Right hindlimb (tissue), 1 donor: ENCODE measurements around the gene JAM2.

Source experiments
- DNase-seq: peaks from one replicate; pipeline ENCODE4 v3.0.0-alpha.2; 2018

Gene JAM2

DNA sequence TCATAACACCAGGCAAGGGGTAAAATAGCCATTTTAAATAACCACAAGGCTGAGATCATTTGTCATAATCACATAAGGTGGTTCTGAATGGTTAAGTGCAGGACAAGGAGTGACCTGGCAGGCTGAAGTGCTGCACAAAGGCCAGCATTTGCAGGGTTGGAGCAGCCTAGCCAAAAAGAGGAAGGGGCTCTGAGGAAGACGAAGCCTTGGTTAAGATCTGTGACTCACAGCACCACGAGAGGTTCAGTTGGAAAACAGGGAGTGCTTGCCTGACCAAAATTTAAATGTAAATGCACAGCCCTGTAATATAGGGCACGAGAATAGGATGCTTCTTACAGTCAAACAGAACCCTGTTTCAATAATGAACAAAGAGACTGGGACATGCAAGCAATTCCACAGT, 83.6 kb downstream of the JAM2 start:
- no peak for DNase-seq

DNA sequence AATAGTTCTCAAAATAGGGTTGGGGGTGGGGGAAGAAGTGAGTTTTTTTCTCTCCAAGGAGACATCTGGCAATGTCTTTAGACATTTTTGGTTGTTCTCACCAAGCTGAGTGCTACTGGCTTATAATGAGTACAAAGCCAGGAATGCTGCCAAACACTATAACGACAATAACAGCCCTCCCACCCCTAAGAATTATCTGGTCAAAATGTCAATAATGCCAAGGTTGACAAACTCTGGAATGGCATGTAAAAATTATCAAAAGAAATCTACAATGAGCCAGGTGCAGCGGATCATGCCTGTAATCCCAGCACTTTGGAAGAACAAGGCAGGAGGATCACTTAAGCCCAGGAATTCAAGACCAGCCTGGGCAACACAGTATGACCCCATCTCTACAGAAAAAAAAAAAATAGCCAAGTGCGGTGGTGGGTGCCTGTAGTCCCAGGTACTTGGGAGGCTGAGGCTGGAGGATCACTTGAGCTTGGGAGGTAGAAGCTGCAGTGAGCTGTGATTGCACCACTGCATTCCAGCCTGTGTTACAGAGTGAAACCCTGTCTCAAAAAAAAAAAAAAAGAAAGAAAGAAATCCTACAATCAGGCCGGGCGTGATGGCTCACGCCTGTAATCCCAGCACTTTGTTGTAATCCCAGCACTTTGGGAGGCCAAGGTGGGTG, 93.2 kb downstream of the JAM2 start:
- no peak for DNase-seq

DNA sequence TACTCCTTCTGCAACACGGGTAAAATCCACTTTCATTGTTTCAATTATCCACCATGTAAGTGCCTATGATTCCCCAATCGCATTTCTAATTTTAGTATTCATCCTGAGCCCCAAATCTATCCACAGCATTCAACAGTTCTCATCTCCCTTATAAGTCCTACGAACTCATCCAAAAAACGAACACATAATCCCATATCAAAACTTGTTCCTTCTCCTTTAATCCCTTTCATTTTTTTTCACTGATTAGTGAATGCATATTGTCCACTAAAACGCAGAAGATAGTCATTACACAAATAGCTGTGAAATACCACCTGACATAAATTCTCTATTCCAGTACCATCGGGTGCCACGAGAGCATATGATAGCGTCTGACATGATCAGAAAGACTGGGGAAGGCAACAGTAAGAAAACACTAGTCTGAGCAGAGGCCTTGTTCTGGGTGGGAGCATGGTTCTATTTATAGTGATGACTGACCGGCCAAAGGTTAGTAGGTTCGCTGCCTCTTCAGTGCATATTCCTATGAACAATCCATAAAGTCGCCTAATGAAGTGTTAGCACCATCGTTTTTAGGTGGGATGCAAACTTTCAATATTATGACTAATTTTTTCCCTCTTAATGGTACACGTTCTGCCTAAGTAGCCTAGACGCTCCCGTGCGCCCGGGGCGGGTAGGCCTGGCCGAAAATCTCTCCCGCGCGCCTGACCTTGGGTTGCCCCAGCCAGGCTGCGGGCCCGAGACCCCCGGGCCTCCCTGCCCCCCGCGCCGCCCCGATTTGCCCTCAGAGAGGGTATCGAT, 95.0 kb downstream of the JAM2 start:
- DNase-seq = no peak

GRCh38 chr21:25734654-25734903, 95.5 kb downstream of the JAM2 start:
- no peak for DNase-seq

GRCh38 chr21:25734904-25735645, 96.0 kb downstream of the JAM2 start, which contains the start of the genes ATP5PF and GABPA:
Gene ATP5PF (minus strand): TSS chr21:25734904. CDS start chr21:25729794, 5,110 bp downstream.
Gene GABPA (plus strand): TSS chr21:25734972. CDS start chr21:25741599, 6,627 bp downstream.
- peak; percentile 96 for DNase-seq

GRCh38 chr21:25735646-25736597, 96.9 kb downstream of the JAM2 start:
- DNase-seq = peak; percentile 92

DNA sequence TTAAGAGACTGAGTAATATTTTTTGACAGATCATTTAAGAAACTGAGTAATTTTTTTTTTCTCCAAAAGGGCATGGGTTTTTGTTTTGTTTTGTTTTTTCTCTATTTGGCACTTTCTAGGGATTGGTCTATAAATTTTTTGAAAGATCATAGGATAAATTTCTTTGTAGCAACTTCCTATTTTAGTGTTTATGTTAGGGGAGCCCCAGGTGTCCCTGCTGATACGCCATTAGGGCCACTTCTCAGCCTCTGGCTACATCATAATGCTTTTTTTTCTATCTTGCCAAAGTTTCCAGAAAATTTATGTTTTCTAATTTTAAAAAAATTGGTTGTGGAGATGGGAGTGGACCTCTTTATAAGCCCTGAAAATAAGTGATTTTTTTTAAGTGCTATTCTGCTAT, 98.4 kb downstream of the JAM2 start:
- DNase-seq = no peak

- no peak for DNase-seq
Measured at GRCh38 chr21:25742900-25743299, 103.8 kb downstream of the JAM2 start.

DNA sequence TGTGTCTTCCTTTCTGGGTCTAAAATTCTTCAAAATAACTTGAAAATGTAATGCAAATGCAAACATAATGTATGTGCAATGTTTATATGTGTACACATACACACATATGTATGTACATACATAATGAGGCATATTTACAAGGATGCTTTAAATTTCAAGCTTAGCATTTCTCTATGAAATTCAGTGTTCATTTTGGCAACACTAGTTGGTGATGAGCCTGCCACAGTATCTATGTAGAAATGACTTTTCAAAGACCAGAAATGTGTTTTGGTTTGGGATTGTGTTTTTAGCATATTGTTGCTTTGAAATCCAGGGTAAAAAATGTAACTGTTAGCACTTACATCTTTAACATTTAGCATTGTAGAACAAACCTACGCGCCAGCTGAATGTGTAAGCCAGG, 105.8 kb downstream of the JAM2 start:
- no peak for DNase-seq

DNA sequence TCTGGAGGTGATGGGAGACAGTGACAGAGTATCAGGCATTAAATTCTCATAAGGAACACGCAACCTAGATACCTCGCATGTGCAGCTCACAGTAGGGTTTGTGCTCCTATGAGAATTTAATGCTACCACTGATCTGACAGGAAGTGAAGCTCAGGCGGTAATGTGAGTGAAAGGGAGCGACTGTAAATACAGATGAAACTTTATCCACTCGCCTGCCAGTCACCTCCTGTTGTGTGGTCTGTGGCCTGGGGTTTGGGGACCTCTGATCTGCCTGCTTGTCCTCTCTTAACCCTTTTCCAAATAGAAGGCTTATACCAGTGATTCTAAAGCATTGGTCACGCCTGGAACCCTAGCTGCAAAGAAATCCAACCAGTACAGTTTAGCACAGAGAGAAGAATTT, 111.0 kb downstream of the JAM2 start:
- DNase-seq = no peak

DNA sequence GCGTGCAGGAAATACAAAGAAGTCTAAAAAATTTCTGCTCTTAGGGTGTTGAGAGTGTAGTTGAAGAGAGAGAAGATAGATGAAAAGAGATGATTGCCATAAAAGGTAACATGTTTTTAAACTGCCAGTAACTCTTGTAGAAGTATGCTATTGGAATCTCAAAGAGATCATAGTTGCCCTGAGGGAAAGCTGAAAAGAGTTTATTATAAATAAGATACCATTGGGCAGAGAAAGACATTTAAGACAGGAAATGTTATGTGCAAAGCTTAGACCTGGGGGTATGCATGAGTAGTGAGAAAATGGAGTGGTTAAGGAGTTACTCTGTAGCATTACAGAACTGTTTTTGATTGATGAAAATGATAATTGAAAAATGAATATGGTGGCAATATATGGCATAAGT, 113.4 kb downstream of the JAM2 start:
- no peak for DNase-seq

DNA sequence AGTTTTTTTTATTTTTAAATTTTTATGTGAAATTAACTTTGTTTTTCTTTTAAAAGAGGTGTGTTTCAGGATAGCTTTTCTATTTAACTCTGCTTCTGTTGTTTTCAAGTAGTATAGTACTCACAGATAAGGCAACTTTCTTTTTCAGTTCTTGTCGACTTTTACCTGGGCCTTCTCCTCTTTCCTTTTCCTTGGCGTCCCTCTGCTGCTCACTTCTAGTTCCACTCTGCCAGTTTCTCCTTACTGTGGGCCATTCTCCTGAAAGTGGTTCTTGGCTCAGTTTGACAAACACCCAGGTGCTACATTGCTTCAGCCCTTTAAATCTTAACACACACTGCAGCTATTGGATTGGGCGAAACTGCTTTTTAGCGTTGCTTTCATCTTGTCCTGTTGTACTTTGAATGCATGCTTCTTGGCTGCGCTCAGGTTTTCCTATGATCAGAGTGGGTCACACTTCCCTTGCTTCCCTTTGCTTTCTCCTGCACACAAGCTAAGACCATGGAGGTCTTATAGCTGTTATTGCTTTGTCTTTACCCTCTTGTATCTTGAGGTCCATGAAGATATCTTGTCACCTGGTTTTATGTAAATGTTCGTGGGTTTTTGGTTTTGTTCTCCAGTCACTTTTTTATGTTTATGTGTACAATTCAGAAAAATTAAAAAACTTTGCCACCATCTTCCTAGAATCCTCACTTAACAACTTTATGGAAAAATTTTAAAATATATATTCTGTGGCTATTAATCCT, 117.3 kb downstream of the JAM2 start:
- DNase-seq = no peak

DNA sequence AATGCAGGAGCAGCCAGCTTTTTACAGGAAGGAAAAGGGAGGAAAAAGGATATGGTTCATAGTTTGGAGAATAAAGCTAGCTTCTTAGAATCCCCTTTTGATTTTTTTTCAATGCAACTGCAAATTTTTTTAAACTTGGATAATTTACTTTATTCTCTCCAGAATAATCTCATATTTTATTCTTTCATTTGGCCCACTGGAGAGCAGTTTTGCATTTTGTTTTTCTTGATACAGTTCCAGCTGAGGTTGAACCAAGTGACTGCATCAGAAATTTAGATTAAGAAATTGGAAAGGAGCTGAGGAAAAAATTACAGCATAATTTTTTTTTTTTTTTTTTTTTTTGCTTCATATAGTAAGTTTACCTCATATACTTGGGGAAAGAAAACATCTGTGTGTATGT, 118.5 kb downstream of the JAM2 start:
- no peak for DNase-seq

GRCh38 chr21:25759573-25759972, 120.5 kb downstream of the JAM2 start:
- DNase-seq = no peak

DNA sequence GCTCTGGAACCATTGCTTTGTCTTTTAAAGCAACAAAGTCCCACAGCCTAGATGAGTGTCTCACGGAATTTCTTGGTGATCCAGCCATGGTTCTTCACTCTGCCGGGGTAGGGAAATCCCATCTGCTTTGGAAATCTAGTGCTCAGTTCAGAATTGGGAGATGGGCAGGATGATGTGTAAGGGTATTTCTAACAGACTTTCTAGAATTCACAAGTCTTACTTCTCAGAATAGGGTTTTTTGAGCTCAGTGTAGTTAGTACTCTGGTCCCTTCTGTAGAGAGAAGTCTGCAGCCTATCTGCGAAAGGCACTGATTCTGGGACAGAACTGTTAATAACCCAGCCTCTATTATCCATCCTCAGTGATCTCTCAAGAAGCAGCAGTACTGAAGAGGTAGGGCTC, 121.0 kb downstream of the JAM2 start:
- DNase-seq = no peak

DNA sequence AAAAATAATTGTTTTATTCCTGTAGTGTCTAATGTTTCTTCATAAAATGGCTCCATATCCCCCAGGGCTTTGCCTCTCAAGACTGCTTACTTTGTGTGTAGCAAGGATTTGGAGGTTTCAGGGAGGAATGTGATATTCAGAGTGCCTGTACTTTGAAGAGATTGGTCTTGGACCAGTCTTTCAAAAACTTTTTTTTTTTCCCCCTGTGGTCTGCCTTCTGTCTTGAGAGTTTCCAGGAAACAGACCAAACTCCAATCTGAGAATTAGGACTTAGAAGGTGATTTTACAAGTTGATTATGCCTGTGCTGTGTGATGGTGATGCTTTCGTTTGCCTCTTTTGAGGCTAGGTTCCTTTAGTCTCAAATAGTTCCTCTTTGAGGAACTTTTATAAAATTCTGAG, 121.6 kb downstream of the JAM2 start:
- DNase-seq = no peak

DNA sequence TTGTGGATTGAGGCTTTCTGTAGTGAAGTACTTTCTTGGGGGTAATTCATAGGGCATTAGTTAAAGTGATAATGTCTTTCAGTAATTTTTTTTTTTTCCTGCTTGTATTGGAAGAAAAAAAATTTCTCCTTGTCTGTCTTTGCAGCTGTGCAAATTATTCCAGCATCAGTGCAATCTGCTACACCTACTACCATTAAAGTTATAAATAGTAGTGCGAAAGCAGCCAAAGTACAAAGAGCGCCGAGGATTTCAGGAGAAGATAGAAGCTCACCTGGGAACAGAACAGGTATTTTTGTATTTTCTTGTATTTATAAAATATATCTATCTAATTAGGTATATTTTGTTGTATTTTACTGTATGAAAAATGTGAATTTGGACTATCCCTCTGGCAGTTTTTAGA, 125.0 kb downstream of the JAM2 start:
- DNase-seq = no peak
